Stomach smooth muscle (tissue), 2 donors: ENCODE data around the gene RAP1GAP2.
A peak's percentile ranks its signal among the peaks of the same experiment; 100 is the strongest.
"Not testable (repeated sequence)": the region's sequence is repeated elsewhere in the genome, so short reads cannot be mapped to it uniquely, and the experiment has no call there.

ENCODE experiments used
- H3K27ac ChIP-seq: one replicate; pipeline ENCODE4 v1.7.0; 2013; ENCODE audit warnings: mild to moderate bottlenecking, low read length, inconsistent platforms
- H3K27me3 ChIP-seq, 2 donors: one replicate each; pipeline ENCODE4 v1.7.0; 2013; ENCODE audit warnings: low read length in 2 of 2; ENCODE audit not compliant: insufficient read depth in 2 of 2, control insufficient read depth in 1 of 2
- H3K36me3 ChIP-seq, 2 donors: one replicate each; pipeline ENCODE4 v1.7.0; 2013; ENCODE audit warnings: low read length in 2 of 2; ENCODE audit not compliant: control insufficient read depth in 2 of 2, insufficient read depth in 2 of 2
- H3K4me1 ChIP-seq: one replicate; pipeline ENCODE4 v1.7.0; 2013; ENCODE audit warnings: low read length; ENCODE audit not compliant: control insufficient read depth, insufficient read depth
- H3K4me3 ChIP-seq, 2 donors: one replicate each; pipeline ENCODE4 v1.7.0; 2013; ENCODE audit warnings: low read length in 2 of 2
- H3K9ac ChIP-seq, 2 donors: one replicate each; pipeline ENCODE4 v1.7.0; 2013; ENCODE audit warnings: low read length in 2 of 2, mild to moderate bottlenecking in 1 of 2
- H3K9me3 ChIP-seq, 2 donors: one replicate each; pipeline ENCODE4 v1.7.0; 2013; ENCODE audit warnings: low read length in 2 of 2; ENCODE audit not compliant: control insufficient read depth in 2 of 2
- donor health status: healthy.
- donor health status: Pancreatic carcinoma.

The RAP1GAP2 gene

GRCh38 chr17:2996810-2997670 is 200.8 kb downstream of the RAP1GAP2 start:
- peak overlapping the region; percentile 80 for H3K27ac ChIP-seq
- H3K36me3 ChIP-seq, result no peaks in the 10 kb centered on the region

GRCh38 chr17:2998469-2998901 is 202.2 kb downstream of the RAP1GAP2 start:
- not testable (repeated sequence) for H3K27me3 ChIP-seq, H3K9me3 ChIP-seq, H3K9ac ChIP-seq, H3K36me3 ChIP-seq, H3K4me3 ChIP-seq, H3K27ac ChIP-seq
- H3K4me1 ChIP-seq, result peaks cover 29% of the 10 kb centered on the region

More at GRCh38 chr17:2996810-2997670, 200.8 kb downstream of the RAP1GAP2 start:
- H3K27me3 ChIP-seq, result no peaks in the 10 kb centered on the region
- H3K4me3 ChIP-seq, result no peak overlapping the region
- no peaks in the 10 kb centered on the region for H3K9me3 ChIP-seq
- H3K4me1 ChIP-seq, result peaks cover 19% of the 10 kb centered on the region
- H3K9ac ChIP-seq, result no peak overlapping the region

- Histone ChIP-seq H3K4me1 (peaks cover 28% of the 10 kb centered on the region), H3K36me3 (peaks cover 0 to 2% of the 10 kb centered on the region in 2 donors), H3K9me3 (no peaks in the 10 kb centered on the region), H3K27me3 (no peaks in the 10 kb centered on the region), H3K9ac (no peak overlapping the region), H3K4me3 (no peak overlapping the region), H3K27ac (no peak overlapping the region)
Observed at GRCh38 chr17:3002538-3003295, 206.5 kb downstream of the RAP1GAP2 start.

GRCh38 chr17:3003296-3004149 is 207.3 kb downstream of the RAP1GAP2 start:
- H3K4me1 ChIP-seq, result peaks cover 28% of the 10 kb centered on the region
- H3K9ac ChIP-seq, result peak overlapping the region; percentile 47 to 67
- H3K36me3 ChIP-seq, result peaks cover 0 to 6% of the 10 kb centered on the region in 2 donors
- H3K27ac ChIP-seq, result peak overlapping the region; percentile 84
- no peaks in the 10 kb centered on the region for H3K27me3 ChIP-seq
- H3K4me3 ChIP-seq, result peak overlapping the region in 1 of 2 donors; percentile 58
- no peaks in the 10 kb centered on the region for H3K9me3 ChIP-seq

GRCh38 chr17:3004150-3004801 is 208.0 kb downstream of the RAP1GAP2 start:
- Histone ChIP-seq H3K9ac (peak overlapping the region; percentile 67 to 68), H3K27me3 (no peaks in the 10 kb centered on the region), H3K4me3 (peak overlapping the region; percentile 23 to 58), H3K9me3 (no peaks in the 10 kb centered on the region), H3K36me3 (peaks cover 0 to 6% of the 10 kb centered on the region in 2 donors), H3K27ac (peak overlapping the region; percentile 84), H3K4me1 (peaks cover 28% of the 10 kb centered on the region)

GRCh38 chr17:3004925-3005324 is 208.7 kb downstream of the RAP1GAP2 start:
- peaks cover 0 to 6% of the 10 kb centered on the region in 2 donors for H3K36me3 ChIP-seq
- H3K9ac ChIP-seq, result peak overlapping the region; percentile 61 to 68
- H3K27me3 ChIP-seq, result no peaks in the 10 kb centered on the region
- H3K4me1 ChIP-seq, result peaks cover 28% of the 10 kb centered on the region
- H3K4me3 ChIP-seq, result peak overlapping the region in 1 of 2 donors; percentile 58
- peak overlapping the region; percentile 84 for H3K27ac ChIP-seq
- H3K9me3 ChIP-seq, result no peaks in the 10 kb centered on the region

GRCh38 chr17:3005696-3006095 is 209.5 kb downstream of the RAP1GAP2 start:
- no peak overlapping the region for H3K27ac ChIP-seq
- no peaks in the 10 kb centered on the region for H3K27me3 ChIP-seq
- no peak overlapping the region for H3K9ac ChIP-seq
- H3K9me3 ChIP-seq, result no peaks in the 10 kb centered on the region
- H3K4me3 ChIP-seq, result no peak overlapping the region
- H3K4me1 ChIP-seq, result peaks cover 28% of the 10 kb centered on the region
- peaks cover 0 to 6% of the 10 kb centered on the region in 2 donors for H3K36me3 ChIP-seq

- no peak overlapping the region for H3K27ac ChIP-seq
- H3K4me3 ChIP-seq, result no peak overlapping the region
- peaks cover 28% of the 10 kb centered on the region for H3K4me1 ChIP-seq
- no peaks in the 10 kb centered on the region for H3K27me3 ChIP-seq
- no peak overlapping the region for H3K9ac ChIP-seq
- H3K36me3 ChIP-seq, result peaks cover 0 to 6% of the 10 kb centered on the region in 2 donors
- H3K9me3 ChIP-seq, result no peaks in the 10 kb centered on the region
Observed at GRCh38 chr17:3006801-3007200, 210.6 kb downstream of the RAP1GAP2 start.

GRCh38 chr17:3007651-3008121 is 211.4 kb downstream of the RAP1GAP2 start:
- H3K27ac ChIP-seq, result no peak overlapping the region
- peaks cover 0 to 8% of the 10 kb centered on the region in 2 donors for H3K36me3 ChIP-seq
- no peak overlapping the region for H3K4me3 ChIP-seq
- peaks cover 26% of the 10 kb centered on the region for H3K4me1 ChIP-seq
- H3K9me3 ChIP-seq, result no peaks in the 10 kb centered on the region
- no peaks in the 10 kb centered on the region for H3K27me3 ChIP-seq
- no peak overlapping the region for H3K9ac ChIP-seq
